ENCODE results near the gene STEAP3. TPM values are rescaled to one million over a fixed set of nuclear protein-coding genes. Genes with fewer than 3 reads are reported as not detected.

The STEAP3 gene
- total RNA-seq, 2 donors from 2014 or later = 4.4 to 7.9 TPM

DNA sequence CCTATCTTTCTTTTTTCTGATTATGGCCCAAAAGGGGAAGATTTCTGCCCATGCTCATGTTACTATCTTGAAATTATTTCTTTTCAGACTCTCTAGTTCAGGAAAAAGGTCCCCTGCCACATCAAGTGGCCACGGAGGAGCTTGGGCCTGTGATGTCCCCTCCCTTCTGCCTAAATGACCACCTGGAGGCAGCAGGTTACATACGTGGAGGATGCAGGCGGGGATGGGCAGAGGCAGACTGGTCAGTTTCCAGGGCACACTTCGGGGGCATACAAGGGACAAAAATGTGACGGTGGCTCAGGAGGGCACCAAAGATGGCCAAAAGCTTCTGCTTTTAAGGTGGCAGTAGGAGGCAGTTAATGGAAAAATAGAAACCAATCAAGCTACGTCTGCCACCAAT, 30.7 kb upstream of the STEAP3 start:
- no peaks in the 10 kb centered on the region for H3K9me3 Mint-ChIP-seq
- no peaks in the 10 kb centered on the region for H3K36me3 Mint-ChIP-seq (ENCODE audit: low read depth)
- 68 to 81% methylated on average over 4 to 5 of the region's 6 CpGs for WGBS, 2 experiments (ENCODE audit: insufficient coverage in 1 of 2, insufficient read length in 1 of 2)
- TF ChIP-seq, protein P1, sequence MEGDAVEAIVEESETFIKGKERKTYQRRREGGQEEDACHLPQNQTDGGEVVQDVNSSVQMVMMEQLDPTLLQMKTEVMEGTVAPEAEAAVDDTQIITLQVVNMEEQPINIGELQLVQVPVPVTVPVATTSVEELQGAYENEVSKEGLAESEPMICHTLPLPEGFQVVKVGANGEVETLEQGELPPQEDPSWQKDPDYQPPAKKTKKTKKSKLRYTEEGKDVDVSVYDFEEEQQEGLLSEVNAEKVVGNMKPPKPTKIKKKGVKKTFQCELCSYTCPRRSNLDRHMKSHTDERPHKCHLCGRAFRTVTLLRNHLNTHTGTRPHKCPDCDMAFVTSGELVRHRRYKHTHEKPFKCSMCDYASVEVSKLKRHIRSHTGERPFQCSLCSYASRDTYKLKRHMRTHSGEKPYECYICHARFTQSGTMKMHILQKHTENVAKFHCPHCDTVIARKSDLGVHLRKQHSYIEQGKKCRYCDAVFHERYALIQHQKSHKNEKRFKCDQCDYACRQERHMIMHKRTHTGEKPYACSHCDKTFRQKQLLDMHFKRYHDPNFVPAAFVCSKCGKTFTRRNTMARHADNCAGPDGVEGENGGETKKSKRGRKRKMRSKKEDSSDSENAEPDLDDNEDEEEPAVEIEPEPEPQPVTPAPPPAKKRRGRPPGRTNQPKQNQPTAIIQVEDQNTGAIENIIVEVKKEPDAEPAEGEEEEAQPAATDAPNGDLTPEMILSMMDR (conservative IDR thresholded peaks at IDR 0.05) = no peak
- peaks cover 11% of the 10 kb centered on the region for H3K4me1 ChIP-seq (ENCODE audit: control insufficient read depth, insufficient read depth, low read length)
- DNase-seq = no peak
- H3K9me3 ChIP-seq (ENCODE audit: control insufficient read depth, low read length) = no peaks in the 10 kb centered on the region
- peaks cover 20% of the 10 kb centered on the region for H3K4me1 Mint-ChIP-seq
- H3K4me3 Mint-ChIP-seq = no peak overlapping the region
- no peak overlapping the region for H3K27ac Mint-ChIP-seq
- no peak overlapping the region for H3K27ac ChIP-seq (ENCODE audit: low read depth, low read length)
- no peaks in the 10 kb centered on the region for H3K27me3 ChIP-seq (ENCODE audit: control insufficient read depth, insufficient read depth, low read length, poor library complexity, severe bottlenecking)
- H3K36me3 ChIP-seq (ENCODE audit: control insufficient read depth, insufficient read depth, low read length) = no peaks in the 10 kb centered on the region
- H3K27me3 Mint-ChIP-seq (ENCODE audit: insufficient read depth) = peaks cover 7% of the 10 kb centered on the region
- no peak overlapping the region for H3K9ac ChIP-seq (ENCODE audit: extremely low read depth, low read length, poor library complexity, severe bottlenecking)
- no peak overlapping the region for H3K4me3 ChIP-seq (ENCODE audit: low read length)

DNA sequence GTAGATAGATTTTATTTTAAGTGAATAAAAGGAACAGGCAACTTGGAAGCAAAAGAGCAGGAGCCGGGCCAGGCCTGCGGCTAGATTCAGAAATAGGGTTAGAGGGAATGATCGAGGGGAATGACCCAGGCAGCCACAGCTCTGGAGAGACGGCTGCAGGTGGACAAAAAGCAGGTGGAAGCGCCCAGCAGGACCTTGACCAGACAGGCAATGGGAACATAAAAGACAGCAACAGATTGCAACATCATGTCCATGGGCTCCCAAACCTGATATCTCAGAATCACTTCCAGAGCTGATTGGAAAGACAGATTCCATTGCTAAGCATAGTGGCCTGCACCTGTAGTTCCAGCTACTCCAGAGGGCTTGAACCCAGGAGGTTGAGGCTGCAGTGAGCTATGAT, 28.6 kb upstream of the STEAP3 start:
- Mint-ChIP-seq H3K36me3 (ENCODE audit: low read depth) (no peaks in the 10 kb centered on the region), H3K4me3 (no peak overlapping the region), H3K4me1 (peaks cover 32% of the 10 kb centered on the region), H3K27ac (no peak overlapping the region), H3K9me3 (no peaks in the 10 kb centered on the region), H3K27me3 (ENCODE audit: insufficient read depth) (peaks cover 7% of the 10 kb centered on the region)
- WGBS, 2 experiments (ENCODE audit: insufficient coverage in 1 of 2, insufficient read length in 1 of 2) = 89 to 92% methylated on average over 4 to 5 of the region's 5 CpGs
- Histone ChIP-seq H3K27ac (ENCODE audit: low read depth, low read length) (no peak overlapping the region), H3K9me3 (ENCODE audit: control insufficient read depth, low read length) (no peaks in the 10 kb centered on the region), H3K27me3 (ENCODE audit: control insufficient read depth, insufficient read depth, low read length, poor library complexity, severe bottlenecking) (no peaks in the 10 kb centered on the region), H3K9ac (ENCODE audit: extremely low read depth, low read length, poor library complexity, severe bottlenecking) (no peak overlapping the region), H3K4me1 (ENCODE audit: control insufficient read depth, insufficient read depth, low read length) (peaks cover 25% of the 10 kb centered on the region), H3K4me3 (ENCODE audit: low read length) (no peak overlapping the region), H3K36me3 (ENCODE audit: control insufficient read depth, insufficient read depth, low read length) (no peaks in the 10 kb centered on the region)
- TF ChIP-seq, protein P1 (conservative IDR thresholded peaks at IDR 0.05) = no peak
- DNase-seq = no peak

DNA sequence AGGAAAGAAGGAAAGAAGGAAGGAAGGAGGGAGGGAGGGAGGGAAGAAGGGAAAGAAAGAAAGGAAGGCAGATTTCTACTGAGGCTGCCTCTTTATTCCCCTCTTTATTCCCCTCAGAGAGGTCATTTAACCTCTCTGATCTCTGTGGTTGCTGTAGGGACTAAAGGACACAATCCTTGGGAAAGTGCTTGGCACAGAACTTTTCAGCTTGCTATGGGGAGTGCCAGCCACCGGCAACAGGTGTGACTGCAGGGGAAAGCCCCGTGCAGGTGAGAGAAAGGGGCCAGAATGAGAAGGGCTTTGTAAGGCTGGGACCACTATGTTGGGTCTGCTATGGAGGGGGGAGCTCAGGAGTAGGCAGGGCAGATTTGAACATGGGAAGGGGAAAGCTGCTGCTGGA, 27.7 kb upstream of the STEAP3 start:
- no peaks in the 10 kb centered on the region for H3K9me3 ChIP-seq (ENCODE audit: control insufficient read depth, low read length)
- TF ChIP-seq, protein P1 (conservative IDR thresholded peaks at IDR 0.05) = no peak
- Mint-ChIP-seq H3K36me3 (ENCODE audit: low read depth) (no peaks in the 10 kb centered on the region), H3K4me3 (no peak overlapping the region), H3K27ac (peak overlapping the region; percentile 42), H3K4me1 (peaks cover 32% of the 10 kb centered on the region), H3K27me3 (ENCODE audit: insufficient read depth) (peaks cover 9% of the 10 kb centered on the region), H3K9me3 (no peaks in the 10 kb centered on the region)
- H3K27ac ChIP-seq (ENCODE audit: low read depth, low read length) = no peak overlapping the region
- H3K27me3 ChIP-seq (ENCODE audit: control insufficient read depth, insufficient read depth, low read length, poor library complexity, severe bottlenecking) = no peaks in the 10 kb centered on the region
- peaks cover 25% of the 10 kb centered on the region for H3K4me1 ChIP-seq (ENCODE audit: control insufficient read depth, insufficient read depth, low read length)
- WGBS, 2 experiments (ENCODE audit: insufficient coverage in 1 of 2, insufficient read length in 1 of 2) = 44 to 52% methylated on average over 2 of the region's 2 CpGs
- no peak overlapping the region for H3K4me3 ChIP-seq (ENCODE audit: low read length)
- H3K9ac ChIP-seq (ENCODE audit: extremely low read depth, low read length, poor library complexity, severe bottlenecking) = no peak overlapping the region
- no peak for DNase-seq
- no peaks in the 10 kb centered on the region for H3K36me3 ChIP-seq (ENCODE audit: control insufficient read depth, insufficient read depth, low read length)
